HEK293 (cell line): Measurements from ENCODE around the gene PGPEP1.

Experiments used
- CTCF ChIA-PET: fragments of 350-600 bp; formaldehyde crosslinking; extraction: SDS; loops from one replicate; lab custom pipeline; 2021; ENCODE audit warnings: antibody characterized with exemption; lab: Yijun Ruan, JAX
- POLR2A ChIA-PET: fragments of 300-600 bp; formaldehyde crosslinking; extraction: SDS; loops from one replicate; lab custom pipeline; 2020; ENCODE audit warnings: antibody characterized with exemption, inconsistent platforms; lab: Yijun Ruan, JAX
- H3K27ac ChIP-seq: fragments of 200-500 bp; sonication (Bioruptor generic); 2 replicates; pipeline ENCODE4 v1.5.1; 2014; ENCODE audit warnings: low read depth, low read length, control low read depth, inconsistent platforms; ENCODE audit errors: extremely low read depth
- H3K36me3 ChIP-seq, 2 experiments: fragments of 200-500 bp in 1 of 2; sonication (Bioruptor generic) in 1 of 2; 1 replicate in 1 of 2; 2 replicates in 1 of 2; pipeline ENCODE4 v1.5.1; 2014 to 2017; ENCODE audit warnings: inconsistent platforms in 2 of 2, low read length in 2 of 2; ENCODE audit not compliant: control insufficient read depth in 2 of 2, insufficient read depth in 1 of 2
- H3K4me1 ChIP-seq: fragments of 200-500 bp; sonication (Bioruptor generic); 2 replicates; pipeline ENCODE4 v1.5.1; 2014; ENCODE audit warnings: mild to moderate bottlenecking, low read length, inconsistent platforms; ENCODE audit not compliant: control insufficient read depth, insufficient read depth
- H3K4me3 ChIP-seq: 2 replicates; pipeline ENCODE4 v1.5.1; 2011; ENCODE audit warnings: low read depth, mild to moderate bottlenecking, control low read depth, low read length, moderate library complexity
- H3K9me3 ChIP-seq: fragments of 200-500 bp; sonication (Bioruptor generic); 2 replicates; pipeline ENCODE4 v1.5.1; 2014; ENCODE audit warnings: low read depth, low read length, inconsistent platforms; ENCODE audit not compliant: control insufficient read depth, insufficient read depth
- OSR2 ChIP-seq: fragments of 450-650 bp; formaldehyde crosslinking; IDR thresholded peaks from 2 replicates; pipeline ENCODE4 v1.5.1; 2016; ENCODE audit warnings: missing biosample characterization, missing genetic modification characterization
- PRDM10 ChIP-seq: fragments of 450-650 bp; formaldehyde crosslinking; IDR thresholded peaks from 2 replicates; pipeline ENCODE4 v1.5.1; 2016; ENCODE audit warnings: missing biosample characterization, missing genetic modification characterization
- PRDM2 ChIP-seq: fragments of 450-650 bp; formaldehyde crosslinking; IDR thresholded peaks from 2 replicates; pipeline ENCODE4 v1.5.1; 2016; ENCODE audit warnings: missing biosample characterization, missing genetic modification characterization, borderline replicate concordance
- SCRT2 ChIP-seq: fragments of 450-650 bp; formaldehyde crosslinking; IDR thresholded peaks from 2 replicates; pipeline ENCODE4 v1.5.1; 2016; ENCODE audit warnings: missing biosample characterization, missing genetic modification characterization
- SETDB1 ChIP-seq: IDR thresholded peaks from one replicate; pipeline ENCODE4 v1.6.1; 2017; ENCODE audit warnings: mild to moderate bottlenecking, low read length, moderate library complexity, mixed read lengths; ENCODE audit not compliant: insufficient read length
- SP3 ChIP-seq: fragments of 450-650 bp; formaldehyde crosslinking; IDR thresholded peaks from 2 replicates; pipeline ENCODE4 v1.5.1; 2016; ENCODE audit warnings: missing biosample characterization, missing genetic modification characterization
- ZBTB8A ChIP-seq: fragments of 450-650 bp; formaldehyde crosslinking; IDR thresholded peaks from 2 replicates; pipeline ENCODE4 v1.5.1; 2016; ENCODE audit warnings: missing biosample characterization, missing genetic modification characterization
- ZNF121 ChIP-seq: fragments of 450-650 bp; formaldehyde crosslinking; IDR thresholded peaks from 2 replicates; pipeline ENCODE4 v1.5.1; 2016; ENCODE audit warnings: missing biosample characterization, missing genetic modification characterization
- ZNF214 ChIP-seq: fragments of 450-650 bp; formaldehyde crosslinking; IDR thresholded peaks from 2 replicates; pipeline ENCODE4 v1.5.1; 2017; ENCODE audit warnings: missing biosample characterization, mild to moderate bottlenecking, missing genetic modification characterization, borderline replicate concordance
- ZNF324 ChIP-seq: fragments of 450-650 bp; formaldehyde crosslinking; IDR thresholded peaks from 2 replicates; pipeline ENCODE4 v1.5.1; 2016; ENCODE audit warnings: missing biosample characterization, missing genetic modification characterization
- ZNF354C ChIP-seq: fragments of 450-650 bp; formaldehyde crosslinking; IDR thresholded peaks from 2 replicates; pipeline ENCODE4 v1.5.1; 2016; ENCODE audit warnings: missing biosample characterization, missing genetic modification characterization, low read depth, borderline replicate concordance
- ZNF391 ChIP-seq: fragments of 450-650 bp; formaldehyde crosslinking; IDR thresholded peaks from 2 replicates; pipeline ENCODE4 v1.5.1; 2016; ENCODE audit warnings: low read depth, missing biosample characterization, missing genetic modification characterization, borderline replicate concordance
- ZNF416 ChIP-seq: fragments of 450-650 bp; formaldehyde crosslinking; IDR thresholded peaks from 2 replicates; pipeline ENCODE4 v1.5.1; 2016; ENCODE audit warnings: missing biosample characterization, missing genetic modification characterization
- ZNF501 ChIP-seq: fragments of 450-650 bp; formaldehyde crosslinking; IDR thresholded peaks from 2 replicates; pipeline ENCODE4 v1.5.1; 2016; ENCODE audit warnings: missing biosample characterization, missing genetic modification characterization

The PGPEP1 gene

GRCh38 chr19:18344582-18344950 lies 4.2 kb downstream of the PGPEP1 start:
- no peak overlapping the region for H3K4me3 ChIP-seq
- H3K36me3 ChIP-seq: no peaks in the 10 kb centered on the region
- POLR2A ChIA-PET: interaction anchor here (7.2 kb wide), 1 partner anchor 64 kb away, joined by 37 read pairs; the partner anchor contains the start of gene JUND
- CTCF ChIA-PET: interaction anchor here (0.6 to 1.5 kb wide), 6 partner anchors 41 to 73 kb away, joined by 3 to 7 read pairs (median 4); partner anchors contain the start of gene GDF15
- H3K4me1 ChIP-seq: no peaks in the 10 kb centered on the region
- no peaks in the 10 kb centered on the region for H3K9me3 ChIP-seq
- TF ChIP-seq ZNF501 (tag by site-specific recombination): no peak
- no peak for TF ChIP-seq OSR2
- TF ChIP-seq ZNF416 (tag by site-specific recombination): no peak
- H3K27ac ChIP-seq: no peak overlapping the region

GRCh38 chr19:18345296-18345695 lies 4.9 kb downstream of the PGPEP1 start:
- H3K36me3 ChIP-seq: no peaks in the 10 kb centered on the region
- CTCF ChIA-PET: interaction anchor here (0.7 to 1.5 kb wide), 4 partner anchors 43 to 73 kb away, joined by 3 to 7 read pairs (median 5); no protein-coding TSS in a partner anchor
- TF ChIP-seq ZNF214 (tag by site-specific recombination) (no peak), ZNF121 (peak; percentile 51; the same call in 1 of the 2 replicates)
- TF ChIP-seq, all 188 proteins: peak for 1
- Histone ChIP-seq H3K4me3 (no peak overlapping the region), H3K9me3 (no peaks in the 10 kb centered on the region), H3K27ac (no peak overlapping the region), H3K4me1 (no peaks in the 10 kb centered on the region)
- POLR2A ChIA-PET: interaction anchor here (0.6 to 0.7 kb wide), 2 partner anchors 16 to 97 kb away, joined by 3 read pairs; no protein-coding TSS in a partner anchor

- H3K4me1 ChIP-seq: no peaks in the 10 kb centered on the region
- POLR2A ChIA-PET: interaction anchor here (0.6 to 1.1 kb wide), 2 partner anchors 17 to 66 kb away, joined by 3 to 7 read pairs; no protein-coding TSS in a partner anchor
- H3K36me3 ChIP-seq: no peaks in the 10 kb centered on the region
These were observed 5.7 kb downstream of the PGPEP1 start for GRCh38 chr19:18346091-18346490.

GRCh38 chr19:18348171-18348570 lies 7.8 kb downstream of the PGPEP1 start:
- ChIA-PET CTCF (interaction anchor here (0.8 to 4.6 kb wide), 9 partner anchors 12 to 71 kb away, joined by 3 to 117 read pairs (median 12); partner anchors contain the start of gene SSBP4), POLR2A (no interaction called here)
- TF ChIP-seq SP3 (tag by site-specific recombination) (no peak), SETDB1 (no peak), PRDM2 (no peak), ZBTB8A (no peak), ZNF324 (tag by site-specific recombination) (no peak)

More at GRCh38 chr19:18346091-18346490, 5.7 kb downstream of the PGPEP1 start:
- CTCF ChIA-PET: interaction anchor here (0.6 to 1.6 kb wide), 6 partner anchors 12 to 114 kb away, joined by 3 to 5 read pairs (median 3); no protein-coding TSS in a partner anchor
- H3K9me3 ChIP-seq: no peaks in the 10 kb centered on the region
- no peak overlapping the region for H3K4me3 ChIP-seq
- no peak for TF ChIP-seq ZNF391 (tag by site-specific recombination)
- TF ChIP-seq SCRT2 (tag by site-specific recombination): peak; percentile 68; the same call in 1 of the 2 replicates
- peak; percentile 87 for TF ChIP-seq PRDM10 (tag by site-specific recombination)
- no peak for TF ChIP-seq ZNF354C (tag by site-specific recombination)
- no peak overlapping the region for H3K27ac ChIP-seq

More at GRCh38 chr19:18348171-18348570, 7.8 kb downstream of the PGPEP1 start:
- Histone ChIP-seq H3K4me3 (no peak overlapping the region), H3K36me3 (no peaks in the 10 kb centered on the region), H3K27ac (no peak overlapping the region), H3K9me3 (no peaks in the 10 kb centered on the region), H3K4me1 (no peaks in the 10 kb centered on the region)
